NB4 (cell line): ENCODE results near the gene FXYD7.

Experiments used
- DNase-seq: peaks from one replicate; pipeline ENCODE4 v3.0.0; 2010; ENCODE audit warnings: low read depth
- H3K4me3 ChIP-seq: one replicate; pipeline ENCODE4 v1.5.1; 2011; ENCODE audit warnings: mild to moderate bottlenecking, low read depth, low read length, moderate library complexity
- MYC ChIP-seq: IDR thresholded peaks from 2 replicates; pipeline ENCODE4 v1.6.1; 2011; ENCODE audit warnings: low read depth, low read length
- POLR2A ChIP-seq: IDR thresholded peaks from 2 replicates; pipeline ENCODE4 v1.6.1; 2011; ENCODE audit warnings: mild to moderate bottlenecking; ENCODE audit not compliant: insufficient read length; ENCODE audit errors: extremely low read depth
- TF ChIP-seq, protein P1 (sequence below): IDR thresholded peaks from 2 replicates; pipeline ENCODE4 v1.6.1; 2011; ENCODE audit warnings: low read depth, low read length
- TF ChIP-seq, protein P2 (sequence below): IDR thresholded peaks from one replicate; pipeline ENCODE4 v1.5.1; 2012; ENCODE audit warnings: low read depth, low read length

Gene FXYD7

DNA sequence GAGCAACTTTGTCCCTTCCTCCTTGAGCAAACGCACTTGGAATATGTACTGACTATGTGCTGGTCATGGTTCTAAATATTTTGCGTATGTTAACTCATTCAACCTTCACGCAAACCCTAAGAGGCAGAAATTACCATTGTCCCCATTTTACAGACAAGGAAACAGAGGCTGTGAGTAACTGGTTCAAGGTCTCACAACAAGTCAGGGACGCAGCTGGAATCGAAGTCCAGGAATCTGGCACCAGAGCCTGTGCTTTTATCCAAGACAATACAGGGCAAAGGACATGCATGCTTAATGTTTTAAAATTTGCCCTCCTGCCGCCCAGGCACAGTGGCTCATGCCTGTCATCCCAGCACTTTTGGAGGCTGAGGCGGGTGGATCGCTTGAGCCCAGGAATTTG is 16.6 kb downstream of the FXYD7 start:
- no peak for TF ChIP-seq MYC
- TF ChIP-seq, protein P1, sequence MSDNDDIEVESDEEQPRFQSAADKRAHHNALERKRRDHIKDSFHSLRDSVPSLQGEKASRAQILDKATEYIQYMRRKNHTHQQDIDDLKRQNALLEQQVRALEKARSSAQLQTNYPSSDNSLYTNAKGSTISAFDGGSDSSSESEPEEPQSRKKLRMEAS = no peak
- no peak for TF ChIP-seq POLR2A
- TF ChIP-seq, protein P2, sequence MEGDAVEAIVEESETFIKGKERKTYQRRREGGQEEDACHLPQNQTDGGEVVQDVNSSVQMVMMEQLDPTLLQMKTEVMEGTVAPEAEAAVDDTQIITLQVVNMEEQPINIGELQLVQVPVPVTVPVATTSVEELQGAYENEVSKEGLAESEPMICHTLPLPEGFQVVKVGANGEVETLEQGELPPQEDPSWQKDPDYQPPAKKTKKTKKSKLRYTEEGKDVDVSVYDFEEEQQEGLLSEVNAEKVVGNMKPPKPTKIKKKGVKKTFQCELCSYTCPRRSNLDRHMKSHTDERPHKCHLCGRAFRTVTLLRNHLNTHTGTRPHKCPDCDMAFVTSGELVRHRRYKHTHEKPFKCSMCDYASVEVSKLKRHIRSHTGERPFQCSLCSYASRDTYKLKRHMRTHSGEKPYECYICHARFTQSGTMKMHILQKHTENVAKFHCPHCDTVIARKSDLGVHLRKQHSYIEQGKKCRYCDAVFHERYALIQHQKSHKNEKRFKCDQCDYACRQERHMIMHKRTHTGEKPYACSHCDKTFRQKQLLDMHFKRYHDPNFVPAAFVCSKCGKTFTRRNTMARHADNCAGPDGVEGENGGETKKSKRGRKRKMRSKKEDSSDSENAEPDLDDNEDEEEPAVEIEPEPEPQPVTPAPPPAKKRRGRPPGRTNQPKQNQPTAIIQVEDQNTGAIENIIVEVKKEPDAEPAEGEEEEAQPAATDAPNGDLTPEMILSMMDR = no peak
- no peak overlapping the region for H3K4me3 ChIP-seq
- DNase-seq = no peak

DNA sequence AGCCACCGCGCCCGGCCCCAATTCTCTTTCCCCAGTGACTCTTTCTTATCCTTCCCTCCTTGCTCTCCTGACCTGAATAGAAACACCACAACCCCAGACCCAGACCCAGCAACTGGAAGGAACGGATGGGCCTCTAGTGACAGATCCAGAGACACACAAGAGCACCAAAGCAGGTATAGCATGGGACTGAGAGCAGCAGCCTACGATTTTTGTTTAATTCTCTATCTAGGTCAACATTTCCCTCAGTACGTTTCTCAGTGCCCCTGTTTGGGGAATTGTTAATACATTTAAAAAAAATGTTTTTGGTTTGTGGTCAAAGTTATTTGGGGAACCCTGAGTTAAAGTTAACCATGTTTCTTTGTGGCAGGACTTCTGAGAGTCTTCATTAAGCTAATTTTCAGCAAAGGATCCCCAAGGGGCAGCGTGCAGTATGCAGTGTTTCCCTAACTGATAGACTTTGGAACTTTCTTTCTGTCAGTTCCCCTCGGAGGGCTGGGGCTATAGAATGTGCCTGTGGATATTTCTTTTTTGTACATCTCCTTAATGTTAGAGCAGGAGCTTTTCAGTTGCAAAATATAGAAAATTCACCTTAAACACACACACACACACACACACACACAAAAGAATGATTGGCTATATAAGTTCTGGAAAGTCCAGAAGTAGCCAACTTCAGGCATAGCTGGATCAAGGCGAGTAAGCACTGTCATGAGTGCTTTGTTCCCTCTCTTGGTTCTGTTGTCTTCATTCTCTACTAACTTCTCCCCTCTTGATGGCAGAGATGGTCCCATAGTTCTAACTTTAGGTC is 17.8 kb downstream of the FXYD7 start:
- TF ChIP-seq, protein P1 = no peak
- TF ChIP-seq MYC (no peak), POLR2A (no peak)
- TF ChIP-seq, protein P2 = no peak
- no peak for DNase-seq
- H3K4me3 ChIP-seq = no peak overlapping the region

DNA sequence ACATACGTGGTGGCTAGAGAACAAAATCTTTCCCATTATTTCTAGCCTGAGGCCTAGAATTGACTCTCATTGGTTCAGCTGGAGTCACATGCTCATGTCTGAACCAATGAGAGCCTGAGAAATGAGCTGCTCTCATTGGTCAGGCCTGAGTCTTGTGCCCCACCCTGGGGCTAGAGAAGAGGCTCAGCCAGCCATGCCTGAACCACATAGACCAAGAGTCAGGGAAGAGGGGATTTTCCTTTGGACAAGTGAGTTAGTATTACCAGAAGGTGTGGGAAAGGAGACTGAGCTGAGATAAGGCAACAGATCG is 18.3 kb downstream of the FXYD7 start:
- DNase-seq = no peak
- H3K4me3 ChIP-seq = no peak overlapping the region
- no peak for TF ChIP-seq POLR2A
- TF ChIP-seq, protein P2 = no peak

DNA sequence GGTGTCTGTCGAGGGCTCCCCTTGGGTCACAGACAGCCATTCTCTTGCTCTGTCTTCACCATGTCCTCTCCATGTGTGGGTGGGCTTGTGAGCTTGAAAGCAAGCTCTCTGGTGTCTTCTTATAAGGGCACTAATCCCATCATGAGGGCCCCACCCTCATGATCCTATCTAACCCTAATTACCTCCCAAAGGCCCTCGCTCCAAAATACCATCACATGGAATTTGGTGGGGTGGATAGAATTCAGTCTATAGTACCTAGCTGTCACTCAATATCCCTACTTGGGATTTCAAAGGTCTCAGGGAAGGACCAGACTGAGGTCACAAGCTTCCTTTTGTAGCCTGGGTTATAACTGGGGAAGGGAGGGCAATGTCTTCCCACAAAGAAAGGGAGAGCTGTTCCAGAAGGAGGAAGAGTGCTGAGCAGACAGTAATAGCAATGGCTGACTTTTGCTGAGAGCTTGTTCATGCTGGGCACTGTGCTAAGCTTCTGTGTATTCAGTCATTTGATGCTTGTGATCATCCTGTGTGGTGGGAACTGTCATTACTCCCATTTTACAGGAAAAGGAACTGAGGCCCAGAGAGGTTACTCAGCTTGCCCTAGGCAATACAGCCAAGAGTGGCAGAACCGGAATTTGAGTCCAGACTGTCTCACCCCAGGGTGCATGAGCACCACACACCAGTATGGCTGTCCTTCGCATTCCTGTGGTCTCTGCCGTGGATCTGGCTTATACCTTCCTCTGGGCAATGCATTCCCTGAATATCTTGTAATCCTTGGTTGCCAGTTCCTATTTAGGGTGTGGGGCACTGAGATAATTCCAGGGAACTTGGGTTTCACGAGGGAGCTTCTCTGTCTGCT is 19.6 kb downstream of the FXYD7 start:
- TF ChIP-seq, protein P2 = no peak
- TF ChIP-seq MYC (no peak), POLR2A (no peak)
- TF ChIP-seq, protein P1 = no peak
- H3K4me3 ChIP-seq = no peak overlapping the region
- DNase-seq = no peak

DNA sequence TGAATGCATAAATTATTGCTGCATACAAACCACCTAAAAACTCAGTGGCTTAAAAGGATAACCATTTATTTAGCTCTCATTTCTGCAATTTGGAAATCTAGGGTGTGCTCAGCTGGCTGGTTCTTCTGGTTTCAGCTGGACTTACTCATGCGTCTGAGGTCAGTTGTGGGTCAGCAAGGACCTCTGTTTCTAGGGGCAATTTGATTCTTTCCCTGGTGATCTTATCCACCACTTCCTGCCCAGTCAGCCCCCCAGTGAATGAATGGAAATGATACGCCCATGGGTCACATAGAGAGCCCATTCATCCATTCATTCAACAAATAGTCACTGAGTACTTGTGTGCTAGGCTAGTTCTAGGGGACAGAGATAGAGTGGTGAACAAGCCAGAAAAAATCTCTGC is 21.4 kb downstream of the FXYD7 start:
- TF ChIP-seq, protein P1 = no peak
- no peak for TF ChIP-seq POLR2A
- TF ChIP-seq MYC = no peak
- TF ChIP-seq, protein P2 = no peak
- DNase-seq = no peak
- no peak overlapping the region for H3K4me3 ChIP-seq
